Upper lobe of right lung (tissue), 1 donor: Measurements from ENCODE around the gene F13A1. TPM values are rescaled to one million over a fixed set of nuclear protein-coding genes. Genes with fewer than 3 reads are reported as not detected.

ENCODE experiments used
- ATAC-seq: fragments of 200-7000 bp; cut with Tn5 transposase; one replicate; pipeline ENCODE4 v1.9.1; 2020; ENCODE audit warnings: mild to moderate bottlenecking, moderate library complexity
- DNase-seq: peaks from one replicate; pipeline ENCODE4 v3.0.0-alpha.2; 2020
- H3K27ac ChIP-seq: fragments of 200-600 bp; one replicate; pipeline ENCODE4 v1.8.0; 2022
- H3K27me3 ChIP-seq: fragments of 200-600 bp; one replicate; pipeline ENCODE4 v1.8.0; 2022; ENCODE audit warnings: mild to moderate bottlenecking
- H3K36me3 ChIP-seq: fragments of 200-600 bp; one replicate; pipeline ENCODE4 v1.8.0; 2022
- H3K4me1 ChIP-seq: fragments of 200-600 bp; one replicate; pipeline ENCODE4 v1.8.0; 2022
- H3K4me3 ChIP-seq: fragments of 200-600 bp; one replicate; pipeline ENCODE4 v1.8.0; 2022; ENCODE audit warnings: mild to moderate bottlenecking
- H3K9me3 ChIP-seq: fragments of 200-600 bp; one replicate; pipeline ENCODE4 v1.8.0; 2022
- CTCF ChIP-seq: fragments of 200-600 bp; IDR thresholded peaks from one replicate; pipeline ENCODE4 v1.8.0; 2022; ENCODE audit warnings: antibody characterized with exemption
- intact Hi-C: fragments of 100-400 bp; cut with DNase I; formaldehyde crosslinking; loops from one replicate; pipeline ENCODE4 v1.11.0; 2022
- total RNA-seq: library from RNA; stranded (reverse); fragmentation: NEBNext Ultra II Directional; extraction: Animal tissue kit (Norgen Biotek cat#: 25700); gene quantifications from one replicate; pipeline ENCODE4 v1.2.1, GENCODE V29; 2021
- donor health status: DM: no; HTN: yes; CAD: no; lungs with severe emphysema.

Gene F13A1
- total RNA-seq, 1 donor from 2014 or later, result 94.5 TPM

GRCh38 chr6:6239598-6240581 lies 80.6 kb downstream of the F13A1 start:
- TF ChIP-seq CTCF, result no peak
- Histone ChIP-seq H3K27me3 (no peaks in the 10 kb centered on the region), H3K27ac (no peak overlapping the region), H3K4me3 (no peak overlapping the region), H3K9me3 (no peaks in the 10 kb centered on the region), H3K4me1 (no peaks in the 10 kb centered on the region), H3K36me3 (no peaks in the 10 kb centered on the region)
- intact Hi-C loops, result no loop called here
- DNase-seq, result no peak
- ATAC-seq, result no peak

- no peak for ATAC-seq
- no peak overlapping the region for H3K4me3 ChIP-seq
- H3K4me1 ChIP-seq, result no peaks in the 10 kb centered on the region
- intact Hi-C loops, result no loop called here
- DNase-seq, result no peak
- no peak overlapping the region for H3K27ac ChIP-seq
- no peaks in the 10 kb centered on the region for H3K27me3 ChIP-seq
- H3K9me3 ChIP-seq, result no peaks in the 10 kb centered on the region
- TF ChIP-seq CTCF, result no peak
- no peaks in the 10 kb centered on the region for H3K36me3 ChIP-seq
Measured at GRCh38 chr6:6236730-6237469, 83.6 kb downstream of the F13A1 start.

GRCh38 chr6:6235786-6236185 lies 84.7 kb downstream of the F13A1 start:
- DNase-seq, result no peak
- no peak for ATAC-seq
- H3K4me3 ChIP-seq, result no peak overlapping the region
- no peak overlapping the region for H3K27ac ChIP-seq
- H3K9me3 ChIP-seq, result no peaks in the 10 kb centered on the region
- no peaks in the 10 kb centered on the region for H3K4me1 ChIP-seq
- no peaks in the 10 kb centered on the region for H3K27me3 ChIP-seq
- intact Hi-C loops, result no loop called here
- no peak for TF ChIP-seq CTCF
- H3K36me3 ChIP-seq, result no peaks in the 10 kb centered on the region

- ATAC-seq, result no peak
- intact Hi-C loops, result no loop called here
Measured at GRCh38 chr6:6234963-6235362, 85.5 kb downstream of the F13A1 start.

GRCh38 chr6:6230286-6230685 lies 90.2 kb downstream of the F13A1 start:
- H3K36me3 ChIP-seq, result no peaks in the 10 kb centered on the region
- intact Hi-C loops, result no loop called here
- no peak for TF ChIP-seq CTCF

More at GRCh38 chr6:6234963-6235362, 85.5 kb downstream of the F13A1 start:
- H3K4me1 ChIP-seq, result no peaks in the 10 kb centered on the region
- TF ChIP-seq CTCF, result no peak
- no peak overlapping the region for H3K4me3 ChIP-seq
- no peaks in the 10 kb centered on the region for H3K9me3 ChIP-seq
- no peak overlapping the region for H3K27ac ChIP-seq
- no peaks in the 10 kb centered on the region for H3K36me3 ChIP-seq
- H3K27me3 ChIP-seq, result no peaks in the 10 kb centered on the region
- DNase-seq, result no peak

More at GRCh38 chr6:6230286-6230685, 90.2 kb downstream of the F13A1 start:
- Histone ChIP-seq H3K4me1 (no peaks in the 10 kb centered on the region), H3K9me3 (no peaks in the 10 kb centered on the region), H3K27me3 (no peaks in the 10 kb centered on the region), H3K27ac (no peak overlapping the region), H3K4me3 (no peak overlapping the region)
- DNase-seq (no peak), ATAC-seq (no peak)
